GM10248 (cell line): Measurements from ENCODE around the gene SPATA16.

Source experiments
- CTCF ChIA-PET: fragments of 300-600 bp; sonication (Branson Sonifier 250); formaldehyde crosslinking; extraction: SDS; loops from one replicate; lab custom pipeline; 2021; ENCODE audit warnings: antibody characterized with exemption; lab: Yijun Ruan, JAX
- POLR2A ChIA-PET: fragments of 350-650 bp; sonication (Branson Sonifier 250); formaldehyde crosslinking; extraction: SDS; loops from one replicate; lab custom pipeline; 2020; ENCODE audit warnings: antibody characterized with exemption; lab: Yijun Ruan, JAX
- DNase-seq: peaks from one replicate; pipeline ENCODE4 v3.0.0; 2012; ENCODE audit errors: extremely low spot score
- CTCF ChIP-seq: IDR thresholded peaks from 2 replicates; pipeline ENCODE4 v1.5.1; 2012; ENCODE audit warnings: mild to moderate bottlenecking, low read depth; ENCODE audit errors: extremely low read depth, missing control alignments, control extremely low read depth

SPATA16 gene

GRCh38 chr3:172859041-172859440, 282.0 kb downstream of the SPATA16 start:
- no peak for DNase-seq
- ChIA-PET CTCF (no interaction called here), POLR2A (no interaction called here)

GRCh38 chr3:172856795-172857742, 284.0 kb downstream of the SPATA16 start:
- POLR2A ChIA-PET, result no interaction called here
- TF ChIP-seq CTCF, result no peak
- DNase-seq, result no peak
- CTCF ChIA-PET, result interaction anchor here (1.3 to 2.0 kb wide), 6 partner anchors 8 to 184 kb away, joined by 3 to 4 read pairs (median 4); no protein-coding TSS in a partner anchor

More at GRCh38 chr3:172859041-172859440, 282.0 kb downstream of the SPATA16 start:
- TF ChIP-seq CTCF, result no peak

GRCh38 chr3:172855037-172855436, 286.0 kb downstream of the SPATA16 start:
- no peak for TF ChIP-seq CTCF
- ChIA-PET POLR2A (no interaction called here), CTCF (interaction anchor here (0.9 to 1.3 kb wide), 3 partner anchors 9 to 15 kb away, joined by 3 to 4 read pairs (median 3); no protein-coding TSS in a partner anchor)
- no peak for DNase-seq

- CTCF ChIA-PET, result no interaction called here
- POLR2A ChIA-PET, result no interaction called here
- no peak for TF ChIP-seq CTCF
- DNase-seq, result no peak
These were observed 286.9 kb downstream of the SPATA16 start for GRCh38 chr3:172853921-172854666.

GRCh38 chr3:172853005-172853404, 288.0 kb downstream of the SPATA16 start:
- no peak for TF ChIP-seq CTCF
- CTCF ChIA-PET, result no interaction called here
- POLR2A ChIA-PET, result no interaction called here
- no peak for DNase-seq

- ChIA-PET POLR2A (no interaction called here), CTCF (interaction anchor here (0.9 kb wide), 1 partner anchor 15 kb away, joined by 4 read pairs; no protein-coding TSS in a partner anchor)
- TF ChIP-seq CTCF, result no peak
- no peak for DNase-seq
These were observed 292.1 kb downstream of the SPATA16 start for GRCh38 chr3:172848910-172849309.
